GM12878 (cell line): ENCODE data around the gene AMBRA1. TPM values are rescaled to one million over a fixed set of nuclear protein-coding genes. Genes with fewer than 3 reads are reported as not detected.

Source experiments
- ATAC-seq: fragments of 200-7000 bp; cut with Tn5 transposase; 3 replicates; pipeline ENCODE4 v1.9.1; 2020; ENCODE audit warnings: mild to moderate bottlenecking, moderate library complexity
- BruUV-seq: library from RNA; stranded (reverse); fragments of 400-500 nt; replicated peaks from 2 replicates; lab custom pipeline; 2021; lab: Mats Ljungman, UMichigan
- CTCF ChIA-PET: fragments of 300-600 bp; sonication (Branson Sonifier 250); formaldehyde crosslinking; extraction: SDS; loops from one replicate; lab custom pipeline; 2021; ENCODE audit warnings: inconsistent platforms; lab: Yijun Ruan, JAX
- POLR2A ChIA-PET: fragments of 350-600 bp; formaldehyde crosslinking; extraction: SDS; loops from one replicate; lab custom pipeline; 2021; ENCODE audit warnings: inconsistent platforms; lab: Charles Lee
- RAD21 ChIA-PET: fragments of 300-600 bp; sonication (Branson Sonifier 250); formaldehyde crosslinking; loops from one replicate; lab custom pipeline; 2023; ENCODE audit warnings: antibody characterized with exemption; ENCODE audit not compliant: unreplicated experiment; lab: Charles Lee
- SMC1A ChIA-PET: fragments of 300-600 bp; sonication (Branson Sonifier 250); formaldehyde crosslinking; loops from one replicate; lab custom pipeline; 2023; ENCODE audit not compliant: unreplicated experiment, uncharacterized antibody; lab: Charles Lee
- DNase-seq: peaks from one replicate; pipeline ENCODE4 v3.0.0-alpha.2; 2011; ENCODE audit warnings: low read depth, low spot score
- FAIRE-seq: peaks from 3 replicates; lab custom pipeline; 2011; peaks lifted over from hg19 to GRCh38; lab: Jason Lieb, UNC
- H2AFZ ChIP-seq: 2 replicates; pipeline ENCODE4 v1.6.0; 2011; ENCODE audit warnings: low read depth, low read length, control low read depth; ENCODE audit not compliant: control insufficient read depth
- H3K27ac ChIP-seq: 2 replicates; pipeline ENCODE4 v1.5.1; 2011; ENCODE audit warnings: control low read depth; ENCODE audit not compliant: control insufficient read depth, insufficient read depth
- H3K27me3 ChIP-seq, 2 experiments: replicated peaks in 1 of 2; 2 replicates each; pipeline versions ENCODE4 v1.6.0 to v1.6.1; 2011; ENCODE audit warnings: low read length in 1 of 2; ENCODE audit not compliant: control insufficient read depth in 2 of 2, insufficient read depth in 2 of 2
- H3K36me3 ChIP-seq, 2 experiments: 2 replicates each; pipeline ENCODE4 v1.5.1; 2011; ENCODE audit warnings: low read length in 1 of 2; ENCODE audit not compliant: control insufficient read depth in 2 of 2, insufficient read depth in 2 of 2
- H3K4me1 ChIP-seq: 2 replicates; pipeline ENCODE4 v1.6.1; 2011; ENCODE audit warnings: mild to moderate bottlenecking, low read length, moderate library complexity, mixed read lengths; ENCODE audit not compliant: control insufficient read depth, insufficient read depth
- H3K4me2 ChIP-seq: 2 replicates; pipeline ENCODE4 v1.6.0; 2011; ENCODE audit warnings: control low read depth; ENCODE audit not compliant: control insufficient read depth, insufficient read depth
- H3K4me3 ChIP-seq: fragments of 200-600 bp; sonication (generic); 2 replicates; pipeline ENCODE4 v1.5.1; 2016
- H3K79me2 ChIP-seq: 2 replicates; pipeline ENCODE4 v1.6.0; 2011; ENCODE audit warnings: low read length; ENCODE audit not compliant: control insufficient read depth, insufficient read depth
- H3K9ac ChIP-seq: 2 replicates; pipeline ENCODE4 v1.8.0; 2011; ENCODE audit warnings: low read length, control low read depth, mixed read lengths; ENCODE audit not compliant: control insufficient read depth, insufficient read depth
- H3K9me3 ChIP-seq: replicated peaks from 3 replicates; pipeline ENCODE4 v1.5.1; 2011; ENCODE audit warnings: mild to moderate bottlenecking, low read length; ENCODE audit not compliant: control insufficient read depth, insufficient read depth
- H4K20me1 ChIP-seq: 2 replicates; pipeline ENCODE4 v1.6.0; 2011; ENCODE audit not compliant: control insufficient read depth, insufficient read depth
- BHLHE40 ChIP-seq, 2 experiments: fragments of 450-650 bp in 1 of 2; IDR thresholded peaks; 2 replicates each; pipeline ENCODE4 v1.6.1; 2011 to 2017; ENCODE audit warnings: low read depth in 2 of 2, borderline replicate concordance in 1 of 2, improper control_type of control experiment in 1 of 2, low read length in 1 of 2, mild to moderate bottlenecking in 1 of 2
- CBFB ChIP-seq: IDR thresholded peaks from 2 replicates; pipeline ENCODE4 v1.6.1; 2016; ENCODE audit warnings: antibody characterized with exemption, low read depth
- IKZF1 ChIP-seq: fragments of 450-650 bp; conservative IDR thresholded peaks from 2 replicates; pipeline ENCODE4 v1.6.1; 2017; ENCODE audit warnings: antibody characterized with exemption, mild to moderate bottlenecking
- NFXL1 ChIP-seq: fragments of 450-650 bp; IDR thresholded peaks from 2 replicates; pipeline ENCODE4 v1.6.1; 2017; ENCODE audit warnings: antibody characterized with exemption, mild to moderate bottlenecking, borderline replicate concordance
- POLR2AphosphoS5 ChIP-seq: IDR thresholded peaks from 2 replicates; pipeline ENCODE4 v1.6.1; 2011; ENCODE audit warnings: mild to moderate bottlenecking, low read length, inconsistent platforms
- RFX5 ChIP-seq: IDR thresholded peaks from 2 replicates; pipeline ENCODE4 v1.6.1; 2011; ENCODE audit warnings: low read depth, low read length, improper control_type of control experiment
- SMC3 ChIP-seq: IDR thresholded peaks from 2 replicates; pipeline ENCODE4 v1.6.1; 2011; ENCODE audit warnings: low read length, improper control_type of control experiment, borderline replicate concordance
- YY1 ChIP-seq: IDR thresholded peaks from 2 replicates; pipeline ENCODE4 v1.6.1; 2011; ENCODE audit warnings: low read depth, mild to moderate bottlenecking, low read length
- WGBS: methylation state at CpG from one replicate; pipeline ENCODE4 v1.1.6; 2016; ENCODE audit warnings: low lambda C conversion rate; ENCODE audit not compliant: insufficient replicate concordance, insufficient coverage; ENCODE audit errors: missing lambda C conversion rate; 5-methylcytosine and 5-hydroxymethylcytosine counted together
- in situ Hi-C: fragments of 300-500 bp; cut with MboI; formaldehyde crosslinking; loops from 9 replicates; pipeline ENCODE4 v1.14.3; 2018; ENCODE audit warnings: mixed read lengths
- intact Hi-C: fragments of 100-400 bp; cut with micrococcal nuclease; formaldehyde crosslinking; loops from one replicate; pipeline ENCODE4 v1.14.2; 2022; ENCODE audit not compliant: unreplicated experiment
- polyA plus RNA-seq, 11 experiments: library from polyadenylated mRNA; depleted of rRNA in 4 of 11; unstranded in 6 of 11; stranded (reverse) in 5 of 11; fragments of >200 nt; fragmentation: Nextera tagmentation in 4 of 11; fragmentation: Illumina TruSeq in 1 of 11; extraction: Ambion mirVana in 4 of 11; extraction: Trizol in 1 of 11; gene quantifications; 1 replicate in 1 of 11; 2 replicates in 10 of 11; pipeline versions ENCODE4 v1.2.1 to v1.2.3, GENCODE V29; 2011 to 2016; ENCODE audit warnings: inconsistent platforms in 2 of 11, missing spikeins in 2 of 11, low read depth in 1 of 11
- total RNA-seq, 4 experiments: library from RNA; depleted of rRNA in 3 of 4; stranded (reverse); fragments of >200 nt in 3 of 4; fragmentation: Illumina TruSeq in 1 of 4; extraction: Trizol in 1 of 4; gene quantifications; 2 replicates each; pipeline versions ENCODE4 v1.2.1 to v1.2.3, GENCODE V29; 2013 to 2021
- TF ChIP-seq, protein P1 (sequence below): fragments of 450-650 bp; IDR thresholded peaks from 2 replicates; pipeline ENCODE4 v1.6.1; 2018; ENCODE audit warnings: borderline replicate concordance, mild to moderate bottlenecking; ENCODE audit not compliant: partially characterized antibody
- TF ChIP-seq, protein P2 (sequence below): IDR thresholded peaks from 2 replicates; pipeline ENCODE4 v1.6.1; 2012; ENCODE audit warnings: low read length, inconsistent platforms

Gene AMBRA1
- total and polyA plus RNA-seq, 10 of the 15 experiments (the other 5 are each of a cell fraction or from before 2014, with no cell fraction given): 0.57 to 34.3 (median 13.7) TPM

DNA sequence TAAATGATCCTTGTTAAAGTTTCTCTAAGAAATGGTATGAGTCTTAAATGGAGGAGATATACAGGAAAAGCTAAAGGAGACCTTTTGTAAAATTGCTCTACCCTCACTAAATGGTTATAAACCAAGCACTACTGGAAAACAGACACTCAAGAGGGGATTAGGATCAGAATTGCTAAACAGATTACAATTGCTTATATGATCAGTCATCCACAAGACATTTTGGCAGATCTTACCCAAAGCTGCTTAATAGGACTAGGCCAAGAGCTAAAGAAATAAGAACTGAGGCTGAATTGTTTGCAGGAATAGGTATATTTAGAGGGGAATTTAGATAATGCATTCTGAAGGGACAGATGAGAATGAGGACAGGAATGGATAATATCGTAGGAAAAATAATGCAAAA lies 13.7 kb upstream of the AMBRA1 start (continued):
- no peak for TF ChIP-seq YY1
- no peak for TF ChIP-seq CBFB
- no peak for TF ChIP-seq IKZF1
- TF ChIP-seq, protein P1, sequence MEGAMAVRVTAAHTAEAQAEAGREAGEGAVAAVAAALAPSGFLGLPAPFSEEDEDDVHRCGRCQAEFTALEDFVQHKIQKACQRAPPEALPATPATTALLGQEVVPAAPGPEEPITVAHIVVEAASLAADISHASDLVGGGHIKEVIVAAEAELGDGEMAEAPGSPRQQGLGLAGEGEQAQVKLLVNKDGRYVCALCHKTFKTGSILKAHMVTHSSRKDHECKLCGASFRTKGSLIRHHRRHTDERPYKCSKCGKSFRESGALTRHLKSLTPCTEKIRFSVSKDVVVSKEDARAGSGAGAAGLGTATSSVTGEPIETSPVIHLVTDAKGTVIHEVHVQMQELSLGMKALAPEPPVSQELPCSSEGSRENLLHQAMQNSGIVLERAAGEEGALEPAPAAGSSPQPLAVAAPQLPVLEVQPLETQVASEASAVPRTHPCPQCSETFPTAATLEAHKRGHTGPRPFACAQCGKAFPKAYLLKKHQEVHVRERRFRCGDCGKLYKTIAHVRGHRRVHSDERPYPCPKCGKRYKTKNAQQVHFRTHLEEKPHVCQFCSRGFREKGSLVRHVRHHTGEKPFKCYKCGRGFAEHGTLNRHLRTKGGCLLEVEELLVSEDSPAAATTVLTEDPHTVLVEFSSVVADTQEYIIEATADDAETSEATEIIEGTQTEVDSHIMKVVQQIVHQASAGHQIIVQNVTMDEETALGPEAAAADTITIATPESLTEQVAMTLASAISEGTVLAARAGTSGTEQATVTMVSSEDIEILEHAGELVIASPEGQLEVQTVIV: no peak
- no peak for TF ChIP-seq SMC3
- no peak for TF ChIP-seq POLR2AphosphoS5
- TF ChIP-seq BHLHE40 (IDR thresholded peaks at IDR 0.05; ENCODE audit: borderline replicate concordance in 1 of 2, low read depth in 2 of 2, low read length in 1 of 2): no peak
- TF ChIP-seq RFX5: no peak

- ChIA-PET CTCF (no interaction called here), POLR2A (interaction anchor here (0.6 to 0.7 kb wide), 4 partner anchors 32 to 1974 kb away, joined by 3 to 8 read pairs (median 5); no protein-coding TSS in a partner anchor), RAD21 (no interaction called here), SMC1A (no interaction called here)
- Histone ChIP-seq H3K27me3 (no peaks in the 10 kb centered on the region), H3K4me2 (no peak overlapping the region), H3K36me3 (no peaks in the 10 kb centered on the region), H3K4me3 (no peak overlapping the region), H3K27ac (no peak overlapping the region), H3K4me1 (peaks cover 16% of the 10 kb centered on the region), H4K20me1 (no peaks in the 10 kb centered on the region), H3K9me3 (no peaks in the 10 kb centered on the region; the same call in 2 of the 3 replicates), H3K79me2 (0 out of 2 replicates have a peak, but pooled peaks cover 2% of the 10 kb centered on the region), H2AFZ (peak overlapping the region; percentile 8; the same call in 1 of the 2 replicates), H3K9ac (no peak overlapping the region)
- TF ChIP-seq, protein P2, sequence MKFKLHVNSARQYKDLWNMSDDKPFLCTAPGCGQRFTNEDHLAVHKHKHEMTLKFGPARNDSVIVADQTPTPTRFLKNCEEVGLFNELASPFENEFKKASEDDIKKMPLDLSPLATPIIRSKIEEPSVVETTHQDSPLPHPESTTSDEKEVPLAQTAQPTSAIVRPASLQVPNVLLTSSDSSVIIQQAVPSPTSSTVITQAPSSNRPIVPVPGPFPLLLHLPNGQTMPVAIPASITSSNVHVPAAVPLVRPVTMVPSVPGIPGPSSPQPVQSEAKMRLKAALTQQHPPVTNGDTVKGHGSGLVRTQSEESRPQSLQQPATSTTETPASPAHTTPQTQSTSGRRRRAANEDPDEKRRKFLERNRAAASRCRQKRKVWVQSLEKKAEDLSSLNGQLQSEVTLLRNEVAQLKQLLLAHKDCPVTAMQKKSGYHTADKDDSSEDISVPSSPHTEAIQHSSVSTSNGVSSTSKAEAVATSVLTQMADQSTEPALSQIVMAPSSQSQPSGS: no peak
- no peak for TF ChIP-seq NFXL1
- DNase-seq: no peak
- FAIRE-seq: no peak
- in situ Hi-C loops: no loop called here
- 100% methylated on average over 1 of the region's 1 CpG for WGBS
- no TSS peak for BruUV-seq
- no peak for ATAC-seq
- intact Hi-C loops: no loop called here
Observed at GRCh38 chr11:46604796-46605195, 11.0 kb upstream of the AMBRA1 start.
